ENCODE measurements around the gene PPP1R14B. TPM values are rescaled to one million over a fixed set of nuclear protein-coding genes. Genes with fewer than 3 reads are reported as not detected.

Gene PPP1R14B
- total RNA-seq, 1 donor from 2014 or later: 286 TPM

DNA sequence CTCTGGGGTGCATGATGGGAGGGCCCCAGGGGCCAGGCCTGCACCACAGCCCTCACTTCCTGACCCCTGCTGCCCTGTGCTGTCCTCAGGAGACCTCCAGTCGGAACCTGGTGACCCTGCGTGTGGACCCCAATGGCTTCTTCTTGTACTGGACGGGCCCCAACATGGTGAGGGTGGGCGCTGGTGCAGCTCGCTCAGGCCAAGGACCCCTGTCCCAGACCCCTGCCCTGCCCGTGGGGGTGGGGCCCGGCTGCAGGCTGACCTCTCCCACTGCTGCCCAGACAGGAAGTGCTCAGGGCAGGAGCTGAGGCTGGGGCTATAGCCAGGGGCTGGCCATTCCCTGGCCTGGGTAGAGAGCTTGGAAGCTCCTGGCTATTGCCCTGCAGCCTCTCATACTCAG is 7.6 kb upstream of the PPP1R14B start:
- no peak overlapping the region for H3K27ac Mint-ChIP-seq (ENCODE audit: unreplicated experiment)

DNA sequence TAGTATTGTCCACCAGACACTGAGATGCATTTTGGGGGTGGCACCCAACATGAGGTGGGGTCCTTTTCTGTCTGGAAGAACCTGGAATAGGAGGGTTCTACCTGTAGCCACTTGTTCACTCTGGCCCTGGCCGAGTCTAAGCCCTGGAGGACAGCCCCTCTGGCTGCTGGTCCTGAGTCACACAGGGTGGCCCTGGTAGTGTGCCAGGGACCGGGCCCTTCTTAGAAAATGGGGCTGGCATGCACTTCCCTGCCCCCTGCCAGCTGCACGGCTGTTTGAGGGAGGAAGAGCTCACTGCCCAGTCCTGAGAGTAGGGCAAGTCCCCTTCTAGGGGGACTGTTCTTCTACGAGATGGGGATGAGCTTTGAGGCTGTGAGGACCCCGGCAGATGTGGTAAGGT is 6.7 kb upstream of the PPP1R14B start:
- peaks cover 2% of the 10 kb centered on the region for H3K36me3 Mint-ChIP-seq (ENCODE audit: low read depth)
- TF ChIP-seq, protein P1, sequence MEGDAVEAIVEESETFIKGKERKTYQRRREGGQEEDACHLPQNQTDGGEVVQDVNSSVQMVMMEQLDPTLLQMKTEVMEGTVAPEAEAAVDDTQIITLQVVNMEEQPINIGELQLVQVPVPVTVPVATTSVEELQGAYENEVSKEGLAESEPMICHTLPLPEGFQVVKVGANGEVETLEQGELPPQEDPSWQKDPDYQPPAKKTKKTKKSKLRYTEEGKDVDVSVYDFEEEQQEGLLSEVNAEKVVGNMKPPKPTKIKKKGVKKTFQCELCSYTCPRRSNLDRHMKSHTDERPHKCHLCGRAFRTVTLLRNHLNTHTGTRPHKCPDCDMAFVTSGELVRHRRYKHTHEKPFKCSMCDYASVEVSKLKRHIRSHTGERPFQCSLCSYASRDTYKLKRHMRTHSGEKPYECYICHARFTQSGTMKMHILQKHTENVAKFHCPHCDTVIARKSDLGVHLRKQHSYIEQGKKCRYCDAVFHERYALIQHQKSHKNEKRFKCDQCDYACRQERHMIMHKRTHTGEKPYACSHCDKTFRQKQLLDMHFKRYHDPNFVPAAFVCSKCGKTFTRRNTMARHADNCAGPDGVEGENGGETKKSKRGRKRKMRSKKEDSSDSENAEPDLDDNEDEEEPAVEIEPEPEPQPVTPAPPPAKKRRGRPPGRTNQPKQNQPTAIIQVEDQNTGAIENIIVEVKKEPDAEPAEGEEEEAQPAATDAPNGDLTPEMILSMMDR (conservative IDR thresholded peaks at IDR 0.05): no peak
- H3K27me3 Mint-ChIP-seq (ENCODE audit: low read depth): no peaks in the 10 kb centered on the region
- DNase-seq (ENCODE audit: low read depth, low spot score): no peak
- H3K4me1 Mint-ChIP-seq: peaks cover 21% of the 10 kb centered on the region
- peak overlapping the region; percentile 83 for H3K4me3 Mint-ChIP-seq
- H3K27ac Mint-ChIP-seq (ENCODE audit: unreplicated experiment): no peak overlapping the region
- no peaks in the 10 kb centered on the region for H3K9me3 Mint-ChIP-seq

More for the DNA sequence above, 7.6 kb upstream of the PPP1R14B start:
- Mint-ChIP-seq H3K9me3 (no peaks in the 10 kb centered on the region), H3K27me3 (ENCODE audit: low read depth) (no peaks in the 10 kb centered on the region), H3K36me3 (ENCODE audit: low read depth) (peaks cover 4% of the 10 kb centered on the region), H3K4me1 (peaks cover 22% of the 10 kb centered on the region), H3K4me3 (no peak overlapping the region)
- TF ChIP-seq, protein P1 (conservative IDR thresholded peaks at IDR 0.05): no peak
- DNase-seq (ENCODE audit: low read depth, low spot score): no peak

DNA sequence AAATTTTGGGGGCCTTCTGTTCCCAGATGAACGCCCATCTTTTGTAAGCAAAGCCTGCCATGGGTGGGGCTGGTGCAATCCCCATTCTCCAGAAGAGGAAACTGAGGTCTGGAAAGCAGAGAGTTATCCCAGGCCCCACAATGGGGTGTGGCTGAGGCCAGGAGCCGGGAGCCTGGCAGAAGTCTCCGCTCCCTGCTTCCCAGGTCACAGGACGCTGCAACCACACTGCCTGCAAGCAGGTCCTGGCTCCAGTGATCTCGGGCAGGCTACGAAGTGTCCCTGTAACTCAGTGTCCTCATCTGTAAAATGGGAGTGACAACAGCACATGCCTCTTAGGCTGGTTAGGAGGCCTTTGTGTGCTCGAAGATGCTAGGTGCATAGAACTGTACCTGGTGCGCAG is 6.3 kb upstream of the PPP1R14B start:
- Mint-ChIP-seq H3K27me3 (ENCODE audit: low read depth) (no peaks in the 10 kb centered on the region), H3K36me3 (ENCODE audit: low read depth) (peaks cover 2% of the 10 kb centered on the region), H3K27ac (ENCODE audit: unreplicated experiment) (no peak overlapping the region), H3K4me3 (peak overlapping the region; percentile 83), H3K4me1 (peaks cover 23% of the 10 kb centered on the region), H3K9me3 (no peaks in the 10 kb centered on the region)
- no peak for DNase-seq (ENCODE audit: low read depth, low spot score)
- TF ChIP-seq, protein P1 (conservative IDR thresholded peaks at IDR 0.05): no peak

DNA sequence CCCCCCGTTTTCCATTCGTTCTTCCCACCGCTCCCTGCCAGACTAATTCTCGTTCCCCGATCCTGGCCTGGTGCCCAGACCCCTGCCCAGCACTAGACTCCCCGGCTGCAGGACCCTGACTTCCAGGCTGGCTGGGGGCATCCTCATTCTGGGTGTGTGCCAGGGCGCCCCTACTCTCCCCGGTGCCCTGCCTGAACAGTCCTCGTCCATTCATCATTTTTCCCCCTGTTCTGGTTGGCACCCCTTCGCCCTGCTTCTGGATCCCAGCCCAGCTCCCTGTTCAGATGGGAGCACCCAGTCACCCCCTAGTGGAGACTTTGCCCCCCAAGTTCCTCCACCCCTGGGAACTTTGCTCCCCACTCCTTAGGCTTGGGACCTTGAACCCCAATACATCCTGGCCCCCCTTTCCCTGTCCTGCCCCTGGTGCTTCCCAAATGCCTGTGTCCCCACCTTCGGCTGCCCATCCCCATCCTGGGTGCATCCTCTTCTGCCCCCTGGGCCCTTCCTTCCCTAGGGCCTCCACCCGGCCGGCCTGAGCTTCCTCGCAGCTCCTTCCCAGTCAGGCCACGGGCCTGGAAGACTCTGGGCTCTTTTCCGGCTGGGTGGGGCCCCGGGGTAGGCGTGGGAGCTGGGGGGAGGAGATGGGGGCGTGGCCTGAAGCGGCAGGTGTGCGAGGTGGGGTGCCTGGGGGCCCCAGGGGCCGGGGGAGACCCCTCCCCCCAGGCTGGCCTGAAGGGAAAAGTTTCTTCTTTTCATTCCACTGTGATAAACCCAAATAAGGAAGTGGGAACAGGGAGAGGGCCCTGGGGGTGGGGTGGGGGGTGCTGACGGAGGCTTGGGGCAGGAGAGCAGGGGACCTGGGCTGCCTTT is 5.5 kb upstream of the PPP1R14B start:
- H3K27me3 Mint-ChIP-seq (ENCODE audit: low read depth): no peaks in the 10 kb centered on the region
- no peaks in the 10 kb centered on the region for H3K36me3 Mint-ChIP-seq (ENCODE audit: low read depth)
- H3K4me3 Mint-ChIP-seq: peak overlapping the region; percentile 90
- peaks cover 28% of the 10 kb centered on the region for H3K4me1 Mint-ChIP-seq
- no peaks in the 10 kb centered on the region for H3K9me3 Mint-ChIP-seq
- H3K27ac Mint-ChIP-seq (ENCODE audit: unreplicated experiment): no peak overlapping the region
- TF ChIP-seq, protein P1 (conservative IDR thresholded peaks at IDR 0.05): peak; percentile 25
- no peak for DNase-seq (ENCODE audit: low read depth, low spot score)

DNA sequence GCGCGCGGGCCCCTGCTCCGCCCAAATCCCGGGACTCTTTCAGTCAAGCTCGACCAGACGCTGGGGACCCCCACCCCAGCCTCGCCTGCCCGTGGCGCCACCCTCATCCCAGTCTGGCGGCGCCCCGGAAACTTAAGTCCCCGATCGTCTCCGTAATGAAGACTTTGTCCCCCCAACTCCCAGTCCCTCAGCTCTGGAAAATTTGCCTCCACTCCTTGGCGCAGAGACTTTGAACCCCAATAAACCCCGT is 4.9 kb upstream of the PPP1R14B start:
- Mint-ChIP-seq H3K36me3 (ENCODE audit: low read depth) (no peaks in the 10 kb centered on the region), H3K9me3 (no peaks in the 10 kb centered on the region), H3K27me3 (ENCODE audit: low read depth) (peaks cover 3% of the 10 kb centered on the region), H3K4me3 (peak overlapping the region; percentile 90), H3K27ac (ENCODE audit: unreplicated experiment) (no peak overlapping the region), H3K4me1 (peaks cover 28% of the 10 kb centered on the region)
- TF ChIP-seq, protein P1 (conservative IDR thresholded peaks at IDR 0.05): no peak
- no peak for DNase-seq (ENCODE audit: low read depth, low spot score)
